EL (cell line): ENCODE data around the gene MILR1.
A peak's percentile ranks its signal among the peaks of the same experiment; 100 is the strongest.
"Not testable (repeated sequence)": the region's sequence is repeated elsewhere in the genome, so short reads cannot be mapped to it uniquely, and the experiment has no call there.

Source experiments
- DNase-seq: peaks from one replicate; pipeline ENCODE4 v3.0.0-alpha.2; 2016

MILR1 gene

GRCh38 chr17:64472564-64472963, 23.6 kb downstream of the MILR1 start:
- DNase-seq, result no peak

DNA sequence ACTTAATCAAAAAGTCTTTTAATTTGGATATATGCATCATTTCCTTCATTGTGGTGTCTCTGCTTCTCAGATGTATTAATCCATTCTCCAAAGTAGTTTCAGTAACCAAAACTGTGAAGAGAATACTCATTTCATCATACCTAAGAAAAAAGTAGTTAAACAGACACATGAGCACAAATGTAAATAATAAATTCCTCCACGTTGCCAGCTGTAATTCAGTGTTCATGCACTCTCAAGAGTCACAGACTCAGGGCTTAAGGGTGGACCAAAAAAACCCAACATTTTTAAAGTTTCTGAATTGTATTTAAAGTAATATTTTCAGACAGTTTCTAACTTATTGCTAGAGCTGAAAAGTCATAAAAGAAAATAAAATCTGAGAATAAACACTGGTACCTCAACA, 28.9 kb downstream of the MILR1 start:
- DNase-seq, result no peak

GRCh38 chr17:64480951-64481350, 32.0 kb downstream of the MILR1 start:
- DNase-seq, result no peak

DNA sequence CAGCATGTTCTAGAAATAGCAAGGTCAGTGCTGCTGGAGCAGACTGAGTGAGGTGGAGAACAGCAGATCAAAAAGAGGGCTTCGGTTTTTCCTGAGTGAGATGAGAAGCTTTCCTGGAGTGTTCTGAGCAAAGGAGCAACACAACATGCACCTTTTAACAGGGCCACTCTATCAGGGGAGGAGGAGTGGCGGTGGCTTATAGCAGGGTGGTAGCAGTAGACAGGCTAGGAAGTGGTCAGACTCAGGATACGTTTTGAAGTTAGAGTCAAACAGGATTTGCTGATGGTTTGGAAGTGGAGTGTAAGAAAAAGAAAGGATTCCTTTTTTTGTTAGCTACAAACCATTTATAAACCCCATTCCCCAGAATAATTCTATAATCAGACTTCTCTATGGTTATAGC, 35.5 kb downstream of the MILR1 start:
- DNase-seq, result no peak

- DNase-seq, result no peak
Measured at GRCh38 chr17:64488301-64488700, 39.4 kb downstream of the MILR1 start.

- DNase-seq, result peak; percentile 34
Measured at GRCh38 chr17:64491034-64491860, 42.3 kb downstream of the MILR1 start.

DNA sequence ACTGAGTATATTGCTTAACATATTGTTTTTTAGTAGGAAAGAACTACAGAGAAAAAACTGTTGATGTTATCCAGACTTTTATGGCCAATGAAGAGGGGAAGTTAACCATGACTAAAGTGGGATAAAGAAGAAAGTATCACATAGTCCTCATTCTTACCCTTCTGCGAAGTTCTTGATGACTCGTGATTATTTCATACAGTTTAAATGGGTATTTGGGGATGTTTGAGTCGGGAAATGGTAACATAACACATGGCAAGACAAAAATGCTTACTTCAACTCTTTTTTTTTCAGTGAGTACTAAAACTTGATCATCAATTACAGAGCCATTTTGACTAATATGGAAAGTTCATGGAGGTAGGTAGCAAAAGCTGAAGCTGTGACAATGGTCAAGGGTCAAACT, 43.1 kb downstream of the MILR1 start:
- DNase-seq, result peak; percentile 32

- DNase-seq, result no peak
Measured at GRCh38 chr17:64492481-64493109, 43.7 kb downstream of the MILR1 start.

DNA sequence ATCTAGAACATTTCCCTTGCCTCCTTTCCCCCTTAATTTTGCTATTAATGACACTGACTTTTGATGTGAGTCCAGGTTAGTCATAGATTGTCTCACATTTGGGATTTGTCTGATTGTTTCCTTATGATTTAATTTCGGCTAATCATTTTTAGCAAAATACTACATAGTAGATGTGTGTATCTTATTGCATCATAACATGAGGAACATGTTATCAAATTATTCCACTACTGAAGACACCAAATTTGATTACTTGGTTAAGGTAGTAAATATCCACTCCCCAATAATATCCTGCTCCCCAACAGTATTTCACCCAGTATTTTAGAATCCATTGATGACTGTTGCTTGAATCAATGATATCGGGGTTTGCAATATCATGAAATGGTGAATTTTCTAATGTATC, 45.2 kb downstream of the MILR1 start:
- DNase-seq, result no peak

DNA sequence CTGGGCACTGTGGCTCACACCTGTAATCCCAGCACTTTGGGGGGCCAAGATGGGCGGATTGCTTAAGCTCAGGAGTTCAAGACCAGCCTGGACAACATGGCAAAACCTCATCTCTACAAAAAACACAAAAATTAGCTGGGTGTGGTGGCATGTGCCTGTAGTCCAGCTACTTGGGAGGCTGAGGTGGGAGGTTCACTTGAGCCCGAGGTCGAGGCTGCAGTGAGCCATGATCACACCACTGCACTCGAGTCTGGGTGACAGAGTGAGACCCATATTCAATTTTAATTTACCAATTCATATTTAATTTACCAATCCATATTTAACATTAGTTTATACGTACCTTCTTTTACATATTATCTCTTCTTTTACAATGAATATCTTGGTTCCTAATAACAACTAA, 46.4 kb downstream of the MILR1 start:
- DNase-seq, result not testable (repeated sequence)

GRCh38 chr17:64496348-64496785, 47.5 kb downstream of the MILR1 start:
- peak; percentile 14 for DNase-seq

- DNase-seq, result peak; percentile 95
Measured at GRCh38 chr17:64496786-64497564, 48.1 kb downstream of the MILR1 start, which contains the start of gene POLG2. Gene POLG2, minus strand, starts transcription at chr17:64497054. Its CDS starts 86 bp downstream, at chr17:64496968.

DNA sequence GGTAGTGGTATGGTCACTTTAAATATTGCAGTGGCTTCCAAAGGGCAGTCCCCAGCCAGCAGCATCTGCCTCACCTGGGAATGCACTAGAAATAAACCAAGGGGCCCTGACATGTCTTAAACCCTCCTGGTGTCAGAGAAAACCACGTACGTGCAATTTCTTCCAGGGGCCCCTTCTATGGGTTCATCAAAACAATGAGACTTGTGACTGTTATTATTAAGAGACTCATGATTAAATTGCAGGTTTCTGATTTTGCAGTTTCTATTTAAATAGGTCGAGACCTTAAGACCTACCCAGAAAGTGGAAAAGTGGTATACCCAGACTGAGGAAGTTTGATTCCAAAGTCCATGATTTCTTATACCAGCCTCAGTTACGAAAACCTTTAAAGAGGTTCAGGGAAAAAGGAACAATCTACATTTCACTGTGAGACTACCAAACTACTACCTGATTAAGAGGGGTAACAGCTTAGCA, 48.7 kb downstream of the MILR1 start:
- no peak for DNase-seq

DNA sequence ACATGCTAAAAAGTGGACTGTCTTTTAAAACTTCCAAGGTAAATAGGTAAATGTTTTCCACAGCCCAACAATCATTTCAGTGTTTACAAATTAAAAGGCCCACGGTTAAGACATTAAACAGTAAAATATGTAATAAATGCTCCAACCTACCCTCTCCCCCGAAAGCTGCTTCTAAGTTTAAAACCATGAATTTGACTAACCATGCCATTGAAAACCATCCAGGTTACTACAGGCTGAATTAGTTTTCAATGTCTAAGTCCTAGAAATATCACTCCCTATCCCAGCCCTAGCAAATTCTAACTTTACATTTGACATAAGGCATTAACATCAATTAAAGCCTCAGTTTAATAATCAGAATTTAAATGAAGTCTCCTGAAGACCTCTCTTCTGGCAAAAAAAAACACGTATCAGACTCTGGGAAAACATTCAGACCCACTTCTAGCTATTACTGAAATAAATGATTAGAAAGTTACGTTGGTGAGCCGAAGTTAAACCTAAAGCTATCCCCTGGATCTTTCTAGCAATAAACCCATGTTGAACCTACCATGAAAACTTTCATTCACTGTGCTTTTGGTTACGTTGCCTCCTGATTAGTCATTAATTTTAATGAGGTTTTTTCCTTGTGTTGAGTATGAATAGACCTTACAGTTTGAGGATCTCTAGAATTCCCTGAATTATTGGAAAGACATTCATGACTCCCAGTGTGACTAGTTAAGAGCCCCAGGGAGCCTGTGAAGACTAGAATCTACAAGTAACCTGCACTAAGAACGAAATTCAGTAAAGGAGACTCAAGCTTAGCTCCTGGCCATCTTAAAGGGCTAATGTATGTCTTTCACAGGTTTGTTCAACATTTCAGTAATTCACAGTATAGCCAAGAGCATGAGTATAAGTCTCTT, 49.6 kb downstream of the MILR1 start:
- peak; percentile 54 for DNase-seq

GRCh38 chr17:64499805-64500486, 51.0 kb downstream of the MILR1 start:
- peak; percentile 44 for DNase-seq

GRCh38 chr17:64500487-64500859, 51.6 kb downstream of the MILR1 start:
- no peak for DNase-seq

- peak; percentile 14 for DNase-seq
Measured at GRCh38 chr17:64500862-64501765, 52.2 kb downstream of the MILR1 start.

GRCh38 chr17:64502021-64502420, 53.1 kb downstream of the MILR1 start:
- no peak for DNase-seq

DNA sequence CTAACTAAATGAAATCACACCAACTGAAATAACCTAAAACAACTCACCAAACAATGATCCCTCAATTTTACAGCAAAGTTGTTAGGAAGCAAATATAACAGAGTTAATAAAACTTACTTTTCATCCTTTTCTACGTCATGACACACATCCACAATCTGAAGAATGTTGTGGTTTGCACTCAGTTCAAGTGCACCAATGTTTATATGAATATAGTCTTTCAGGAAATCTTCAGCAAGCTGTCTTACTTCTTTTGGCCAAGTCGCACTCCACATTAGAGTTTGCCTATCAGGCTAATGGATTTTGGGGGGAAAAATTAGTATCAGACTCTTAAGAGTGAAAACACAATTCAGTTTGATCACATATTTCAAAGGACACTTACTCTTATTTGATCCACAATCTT, 53.9 kb downstream of the MILR1 start:
- no peak for DNase-seq

DNA sequence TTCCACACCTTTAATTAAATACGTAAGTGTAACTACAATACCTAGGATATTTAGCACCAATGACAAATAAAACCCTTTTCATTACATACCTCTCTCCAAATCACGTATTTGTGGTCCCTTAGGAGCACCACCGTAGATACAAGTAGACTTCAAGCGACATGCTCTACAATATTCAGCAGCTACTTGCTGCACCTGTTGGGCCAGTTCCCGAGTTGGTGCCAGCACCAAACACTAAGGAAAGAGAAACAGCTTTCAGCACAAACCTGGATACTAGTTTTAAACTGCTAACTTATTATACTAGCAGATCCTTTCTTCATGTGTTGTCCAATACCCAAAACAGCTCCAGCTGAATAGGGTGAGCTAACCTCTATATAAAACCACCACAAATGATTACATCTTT, 54.4 kb downstream of the MILR1 start:
- DNase-seq, result no peak
